ENCODE results near the gene CLDN25.

DNA sequence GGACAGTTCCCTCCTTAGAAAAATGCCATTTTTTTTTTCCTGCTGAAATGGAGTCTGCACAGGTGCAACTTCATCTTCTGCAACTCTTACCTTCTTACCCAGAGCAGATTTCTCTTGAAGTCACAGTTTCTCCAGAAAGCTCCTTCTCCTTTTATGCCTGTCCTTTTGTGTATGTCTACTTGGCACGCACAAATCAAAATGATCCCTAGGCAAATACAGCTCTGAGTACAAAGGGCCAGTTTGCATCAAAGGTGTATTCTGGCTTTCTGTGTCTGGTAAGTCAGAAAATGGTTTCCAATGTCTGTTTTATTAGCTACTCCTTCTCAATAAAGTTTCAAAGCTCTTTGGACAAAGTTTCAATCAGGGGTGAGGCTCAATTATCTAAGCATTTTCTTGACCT, 2.5 kb downstream of the CLDN25 start:
- TF ChIP-seq, protein P1, sequence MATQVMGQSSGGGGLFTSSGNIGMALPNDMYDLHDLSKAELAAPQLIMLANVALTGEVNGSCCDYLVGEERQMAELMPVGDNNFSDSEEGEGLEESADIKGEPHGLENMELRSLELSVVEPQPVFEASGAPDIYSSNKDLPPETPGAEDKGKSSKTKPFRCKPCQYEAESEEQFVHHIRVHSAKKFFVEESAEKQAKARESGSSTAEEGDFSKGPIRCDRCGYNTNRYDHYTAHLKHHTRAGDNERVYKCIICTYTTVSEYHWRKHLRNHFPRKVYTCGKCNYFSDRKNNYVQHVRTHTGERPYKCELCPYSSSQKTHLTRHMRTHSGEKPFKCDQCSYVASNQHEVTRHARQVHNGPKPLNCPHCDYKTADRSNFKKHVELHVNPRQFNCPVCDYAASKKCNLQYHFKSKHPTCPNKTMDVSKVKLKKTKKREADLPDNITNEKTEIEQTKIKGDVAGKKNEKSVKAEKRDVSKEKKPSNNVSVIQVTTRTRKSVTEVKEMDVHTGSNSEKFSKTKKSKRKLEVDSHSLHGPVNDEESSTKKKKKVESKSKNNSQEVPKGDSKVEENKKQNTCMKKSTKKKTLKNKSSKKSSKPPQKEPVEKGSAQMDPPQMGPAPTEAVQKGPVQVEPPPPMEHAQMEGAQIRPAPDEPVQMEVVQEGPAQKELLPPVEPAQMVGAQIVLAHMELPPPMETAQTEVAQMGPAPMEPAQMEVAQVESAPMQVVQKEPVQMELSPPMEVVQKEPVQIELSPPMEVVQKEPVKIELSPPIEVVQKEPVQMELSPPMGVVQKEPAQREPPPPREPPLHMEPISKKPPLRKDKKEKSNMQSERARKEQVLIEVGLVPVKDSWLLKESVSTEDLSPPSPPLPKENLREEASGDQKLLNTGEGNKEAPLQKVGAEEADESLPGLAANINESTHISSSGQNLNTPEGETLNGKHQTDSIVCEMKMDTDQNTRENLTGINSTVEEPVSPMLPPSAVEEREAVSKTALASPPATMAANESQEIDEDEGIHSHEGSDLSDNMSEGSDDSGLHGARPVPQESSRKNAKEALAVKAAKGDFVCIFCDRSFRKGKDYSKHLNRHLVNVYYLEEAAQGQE (IDR thresholded peaks at IDR 0.05; ENCODE audit: insufficient read depth in 1 of 2, low read depth in 2 of 2, low read length in 2 of 2), result no peak
- no peak for TF ChIP-seq POLR2AphosphoS5 (IDR thresholded peaks at IDR 0.05; ENCODE audit: low read depth, low read length)

All from PFSK-1 (cell line).